Measurements from ENCODE around the gene TMEM91.
"Not testable (repeated sequence)": the region's sequence is repeated elsewhere in the genome, so short reads cannot be mapped to it uniquely, and the experiment has no call there.

TMEM91 gene

GRCh38 chr19:41377977-41378709 is 1.8 kb downstream of the TMEM91 start:
- DNase-seq (ENCODE audit: low read depth in 2 of 2), result no peak

DNA sequence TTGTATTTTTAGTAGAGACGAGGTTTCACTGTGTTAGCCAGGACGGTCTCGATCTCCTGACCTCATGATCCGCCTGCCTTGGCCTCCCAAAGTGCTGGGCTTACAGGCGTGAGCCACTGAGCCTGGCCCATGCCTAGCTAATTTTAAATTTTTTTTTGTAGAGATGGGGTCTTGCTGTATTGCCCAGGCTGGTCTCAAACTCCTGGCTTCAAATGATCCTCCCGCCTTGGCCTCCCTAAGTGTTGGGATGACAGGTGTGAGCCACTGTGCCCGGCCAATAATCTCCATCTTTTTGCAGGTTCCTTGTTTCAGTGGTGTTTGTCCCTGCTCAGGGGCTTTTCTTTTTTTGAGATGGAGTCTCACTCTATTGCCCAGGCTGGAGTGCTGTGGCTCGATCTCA is 5.2 kb downstream of the TMEM91 start:
- not testable (repeated sequence) for DNase-seq (ENCODE audit: low read depth in 2 of 2)

- no peak for DNase-seq (ENCODE audit: low read depth in 2 of 2)
Measured at GRCh38 chr19:41384351-41384750, 8.0 kb downstream of the TMEM91 start.

- no peak for DNase-seq (ENCODE audit: low read depth in 2 of 2)
Measured at GRCh38 chr19:41386442-41386841, 10.1 kb downstream of the TMEM91 start.

DNA sequence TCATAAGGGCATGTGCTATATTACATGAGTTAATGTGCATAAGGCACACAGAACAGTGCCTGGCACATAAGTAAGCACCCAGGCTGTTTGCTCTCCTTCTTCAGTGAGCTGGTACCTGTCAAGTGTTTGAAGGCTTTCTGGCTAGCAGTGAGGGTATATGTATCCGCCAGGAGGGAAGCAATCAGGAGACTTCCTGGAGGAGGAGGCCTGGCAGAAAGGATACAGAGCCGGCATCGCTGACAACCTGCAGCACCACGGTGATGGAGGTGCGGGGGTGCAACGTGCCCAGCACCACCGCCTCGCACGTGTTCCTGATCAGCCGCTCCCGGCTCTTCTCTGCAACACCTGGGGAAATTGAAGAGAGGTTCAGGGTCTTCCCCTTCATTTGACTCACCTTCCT is 15.3 kb downstream of the TMEM91 start:
- no peak for DNase-seq (ENCODE audit: low read depth in 2 of 2)

DNA sequence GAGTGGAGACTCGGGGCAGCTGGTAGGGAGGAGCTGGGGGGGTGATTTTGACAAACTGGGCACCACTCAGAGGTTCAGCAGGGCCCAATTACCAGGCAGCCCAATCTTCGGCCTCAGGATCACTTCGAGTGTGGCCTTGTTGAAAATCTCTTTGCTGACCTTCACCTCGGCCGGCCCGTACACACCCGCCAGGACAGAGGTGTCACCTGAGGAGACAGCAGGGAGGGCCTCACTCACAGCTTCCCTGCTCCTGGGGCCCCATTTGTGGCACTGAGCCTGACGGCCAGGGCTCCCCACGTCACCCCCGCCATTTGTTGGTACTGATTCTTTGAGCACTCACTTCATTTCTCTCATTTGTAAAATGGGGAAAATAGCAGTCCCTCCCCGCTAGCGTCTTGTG is 16.4 kb downstream of the TMEM91 start:
- no peak for DNase-seq (ENCODE audit: low read depth in 2 of 2)

GRCh38 chr19:41395355-41395754 is 19.0 kb downstream of the TMEM91 start:
- DNase-seq (ENCODE audit: low read depth in 2 of 2), result no peak

- DNase-seq (ENCODE audit: low read depth in 2 of 2), result peak; percentile 95 to 96
Measured at GRCh38 chr19:41397086-41398049, 21.0 kb downstream of the TMEM91 start, which contains the start of the genes BCKDHA and EXOSC5. Gene BCKDHA (plus strand): TSS chr19:41397818. CDS start chr19:41397828, 10 bp downstream. Gene EXOSC5 (minus strand): TSS chr19:41397359. CDS start chr19:41397328, 31 bp downstream.

DNA sequence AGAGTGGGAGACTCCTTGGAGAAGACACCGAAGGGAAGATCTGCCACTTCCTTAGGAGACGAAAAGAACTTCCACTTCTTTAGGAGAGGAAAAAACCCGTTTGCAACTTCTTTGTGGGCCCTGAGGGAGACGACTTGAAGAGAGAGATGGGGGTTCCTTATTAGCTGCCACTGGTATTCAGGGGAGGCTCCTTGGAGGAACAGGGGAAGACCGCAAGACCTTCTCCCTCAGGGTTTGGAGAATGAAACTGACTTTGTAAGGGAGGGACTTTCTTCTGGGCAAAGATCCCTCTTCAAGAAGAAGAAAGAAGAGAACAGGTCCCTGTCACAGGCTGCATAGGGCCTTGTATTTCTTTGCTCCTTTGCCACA is 21.7 kb downstream of the TMEM91 start:
- no peak for DNase-seq (ENCODE audit: low read depth in 2 of 2)

DNA sequence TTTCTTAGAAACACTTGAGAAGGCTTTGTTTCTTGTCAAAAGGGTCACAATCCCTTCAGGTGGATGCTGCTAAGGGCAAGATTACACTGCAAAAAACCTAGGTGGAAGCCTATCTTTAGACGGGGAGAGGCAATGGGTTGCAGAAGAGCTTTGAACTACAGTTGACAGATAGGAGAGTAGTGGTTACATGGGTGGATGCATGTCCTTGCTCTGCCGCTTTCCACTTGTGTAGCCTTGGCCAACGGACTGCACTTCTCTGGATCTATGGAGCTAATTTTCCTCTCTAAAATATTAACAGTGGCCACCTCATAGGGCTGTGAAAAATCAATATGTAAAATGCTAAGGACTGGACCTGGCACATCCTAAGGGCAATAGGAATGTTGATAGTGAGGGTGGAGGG is 22.3 kb downstream of the TMEM91 start:
- no peak for DNase-seq (ENCODE audit: low read depth in 2 of 2)

DNA sequence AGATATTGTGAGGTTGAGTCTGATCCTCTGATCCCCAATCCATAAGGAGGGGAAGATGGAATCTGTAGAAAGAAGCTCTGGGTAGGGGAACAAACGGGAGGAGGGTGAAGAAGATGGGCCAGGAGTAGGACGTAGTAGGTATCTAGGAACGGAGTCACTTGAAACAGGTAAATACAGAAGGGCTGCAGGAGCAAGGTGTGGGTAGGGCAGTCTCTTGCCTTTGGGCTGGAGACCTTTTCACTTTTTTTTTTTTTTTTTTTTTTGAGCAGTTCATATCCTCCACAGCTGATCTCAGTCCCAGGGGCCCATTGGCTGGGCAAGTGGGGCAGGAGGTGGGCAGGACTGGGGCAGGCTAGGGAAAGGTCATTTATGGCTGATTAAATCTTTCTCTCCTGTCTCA is 22.8 kb downstream of the TMEM91 start:
- DNase-seq (ENCODE audit: low read depth in 2 of 2), result no peak

DNA sequence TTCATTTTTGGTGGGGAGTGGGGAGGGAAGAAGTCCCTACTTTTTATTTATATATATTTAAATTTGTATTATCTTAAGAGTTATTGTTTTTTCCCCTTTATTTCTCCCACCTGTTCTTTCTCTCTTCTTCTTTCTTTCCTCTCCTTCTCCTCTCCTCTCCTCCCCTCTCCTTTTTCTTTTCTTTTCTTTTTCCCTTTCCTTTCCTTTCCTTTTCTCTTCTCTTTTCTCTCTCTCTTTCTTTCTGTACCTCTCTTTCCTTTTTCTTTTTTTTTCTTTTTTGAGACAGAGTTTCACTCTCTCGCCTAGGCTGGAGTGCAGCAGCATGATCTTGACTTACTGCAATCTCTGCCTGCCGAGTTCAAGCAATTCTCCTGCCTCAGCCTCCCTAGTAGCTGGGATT is 23.2 kb downstream of the TMEM91 start:
- DNase-seq (ENCODE audit: low read depth in 2 of 2), result no peak

- no peak for DNase-seq (ENCODE audit: low read depth in 2 of 2)
Measured at GRCh38 chr19:41401483-41401882, 25.1 kb downstream of the TMEM91 start.

GRCh38 chr19:41402010-41402409 is 25.7 kb downstream of the TMEM91 start:
- no peak for DNase-seq (ENCODE audit: low read depth in 2 of 2)

- no peak for DNase-seq (ENCODE audit: low read depth in 2 of 2)
Measured at GRCh38 chr19:41403181-41403970, 27.0 kb downstream of the TMEM91 start.

DNA sequence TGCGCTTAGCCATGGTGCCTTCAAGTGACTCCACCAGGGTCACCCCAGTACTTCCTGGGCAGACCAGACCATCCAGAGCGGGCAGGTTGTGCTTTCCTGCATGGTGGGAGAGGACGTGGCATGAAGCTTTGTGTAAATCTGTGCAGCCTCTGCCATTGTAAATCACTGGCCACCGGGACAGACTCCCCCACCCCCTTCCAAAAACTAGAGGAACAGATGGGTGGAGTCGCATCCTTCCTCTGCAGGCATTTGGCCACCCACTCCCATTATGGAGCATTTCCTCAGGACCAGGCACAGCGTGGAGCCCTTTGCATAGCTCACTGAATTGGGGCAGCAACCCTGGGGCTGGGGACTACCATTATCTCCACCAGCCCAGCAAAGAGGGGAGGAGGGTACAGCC is 29.4 kb downstream of the TMEM91 start:
- no peak for DNase-seq (ENCODE audit: low read depth in 2 of 2)

GRCh38 chr19:41407271-41407670 is 30.9 kb downstream of the TMEM91 start:
- DNase-seq (ENCODE audit: low read depth in 2 of 2), result no peak

GRCh38 chr19:41408256-41408655 is 31.9 kb downstream of the TMEM91 start:
- DNase-seq (ENCODE audit: low read depth in 2 of 2), result no peak

DNA sequence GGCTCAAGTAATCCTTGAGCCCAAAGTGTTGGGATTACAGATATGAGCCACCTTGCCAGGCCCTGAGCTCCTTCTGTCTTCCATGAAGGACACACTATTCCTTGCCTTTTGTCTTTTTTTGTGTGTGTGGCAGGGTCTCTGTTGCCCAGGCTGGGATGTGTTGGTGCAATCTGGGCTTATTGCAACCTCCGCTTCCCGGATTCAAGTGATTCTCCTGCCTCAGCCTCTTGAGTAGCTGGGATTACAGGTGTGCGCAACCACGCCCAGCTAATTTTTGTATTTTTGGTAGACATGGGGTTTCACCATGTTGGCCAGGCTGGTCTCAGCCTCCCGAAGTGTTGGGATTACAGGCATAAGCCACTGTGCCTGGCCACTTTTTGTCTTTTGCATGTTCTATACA is 32.5 kb downstream of the TMEM91 start:
- not testable (repeated sequence) for DNase-seq (ENCODE audit: low read depth in 2 of 2)

- DNase-seq (ENCODE audit: low read depth in 2 of 2), result no peak
Measured at GRCh38 chr19:41409288-41409687, 33.0 kb downstream of the TMEM91 start.

GRCh38 chr19:41410336-41411054 is 34.2 kb downstream of the TMEM91 start:
- no peak for DNase-seq (ENCODE audit: low read depth in 2 of 2)

Measured in stimulated activated CD8-positive, alpha-beta memory T cell treated with anti-CD3 and anti-CD28 coated beads, Interleukin-7, amount 100 ng/mL, for 1 hour (primary cell).